Vagina (tissue), 2 donors: ENCODE measurements around the gene MARK3. TPM values are rescaled to one million over a fixed set of nuclear protein-coding genes. Genes with fewer than 3 reads are reported as not detected.
A peak's percentile ranks its signal among the peaks of the same experiment; 100 is the strongest.

ENCODE experiments used
- DNase-seq, 2 donors: peaks; one replicate each; pipeline ENCODE4 v3.0.0-alpha.2; 2017; ENCODE audit errors: extremely low spot score in 2 of 2
- H3K27ac ChIP-seq: fragments of 200-600 bp; sonication (generic); one replicate; pipeline ENCODE4 v1.5.1; 2019
- H3K27me3 ChIP-seq: fragments of 200-600 bp; sonication (generic); one replicate; pipeline ENCODE4 v1.5.1; 2019
- H3K36me3 ChIP-seq, 2 donors: fragments of 200-600 bp; sonication (generic); one replicate each; pipeline ENCODE4 v1.5.1; 2017 to 2019
- H3K4me1 ChIP-seq: fragments of 200-600 bp; sonication (generic); one replicate; pipeline ENCODE4 v1.5.1; 2019
- H3K4me3 ChIP-seq, 2 donors: fragments of 200-600 bp; sonication (generic); 1 replicate in 1 of 2; 2 replicates in 1 of 2; pipeline ENCODE4 v1.5.1; 2016 to 2019
- H3K9me3 ChIP-seq: fragments of 200-600 bp; sonication (generic); one replicate; pipeline ENCODE4 v1.5.1; 2019
- CTCF ChIP-seq, 3 experiments: fragments of 450-650 bp in 2 of 3; fragments of 200-600 bp in 1 of 3; sonication (generic) in 1 of 3; IDR thresholded peaks; one replicate each; pipeline ENCODE4 v1.5.1; 2017 to 2019; ENCODE audit warnings: antibody characterized with exemption in 3 of 3, mild to moderate bottlenecking in 2 of 3, moderate library complexity in 2 of 3
- POLR2A ChIP-seq, 2 donors: fragments of 450-650 bp; IDR thresholded peaks; one replicate each; pipeline ENCODE4 v1.6.1; 2017; ENCODE audit warnings: antibody characterized with exemption in 2 of 2, mild to moderate bottlenecking in 2 of 2, moderate library complexity in 2 of 2
- POLR2AphosphoS5 ChIP-seq, 2 donors: sonication (generic); formaldehyde crosslinking; IDR thresholded peaks; one replicate each; pipeline ENCODE4 v1.9.0; 2017; ENCODE audit warnings: antibody characterized with exemption in 2 of 2, mild to moderate bottlenecking in 2 of 2, low read depth in 1 of 2; ENCODE audit not compliant: insufficient read depth in 1 of 2
- intact Hi-C: fragments of 100-400 bp; cut with DNase I; formaldehyde crosslinking; loops from one replicate; pipeline ENCODE4 v1.15.1; 2023
- total RNA-seq: library from RNA; depleted of rRNA; stranded (reverse); fragments of >200 nt; gene quantifications from one replicate; pipeline ENCODE4 v1.2.3, GENCODE V29; 2016

The MARK3 gene
- total RNA-seq, 1 donor from 2014 or later: 77.6 TPM

DNA sequence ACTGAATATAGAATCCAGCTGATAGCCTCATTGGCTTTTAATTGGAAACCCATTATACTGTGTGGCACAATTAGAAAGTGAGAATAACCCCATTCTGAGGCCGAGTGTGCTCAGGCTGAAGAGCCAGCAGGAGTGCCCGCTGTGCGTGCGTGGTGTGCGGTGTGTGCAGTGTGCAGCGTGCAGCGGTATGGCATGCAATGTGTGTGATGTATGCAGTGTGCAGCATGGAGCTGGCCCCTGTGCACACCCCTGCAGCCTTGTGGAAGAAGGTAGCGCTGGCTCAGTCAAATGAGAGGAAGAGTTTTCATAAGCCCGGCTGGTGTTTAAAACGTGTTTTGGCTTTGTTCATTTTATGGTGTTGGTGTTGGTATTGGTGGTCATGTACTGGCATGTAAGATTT is 114.5 kb downstream of the MARK3 start:
- DNase-seq: no peak
- Histone ChIP-seq H3K27ac (no peak overlapping the region), H3K36me3 (peaks cover 0 to 48% of the 10 kb centered on the region in 2 donors), H3K27me3 (no peaks in the 10 kb centered on the region), H3K9me3 (no peaks in the 10 kb centered on the region), H3K4me3 (no peak overlapping the region), H3K4me1 (peaks cover 11% of the 10 kb centered on the region)
- TF ChIP-seq CTCF (IDR thresholded peaks at IDR 0.05) (no peak), POLR2AphosphoS5 (IDR thresholded peaks at IDR 0.05; ENCODE audit: insufficient read depth in 1 of 2, low read depth in 1 of 2) (peak in 1 of 2 donors; percentile 1)
- intact Hi-C loops: loop anchor here (5.0 kb wide), 1 partner anchor 48 kb away; no protein-coding TSS in a partner anchor

- no peak overlapping the region for H3K4me3 ChIP-seq
- TF ChIP-seq POLR2AphosphoS5 (IDR thresholded peaks at IDR 0.05; ENCODE audit: insufficient read depth in 1 of 2, low read depth in 1 of 2): peak; percentile 30 to 46
- no peak for TF ChIP-seq POLR2A (IDR thresholded peaks at IDR 0.05)
- TF ChIP-seq CTCF (IDR thresholded peaks at IDR 0.05): peak; percentile 73 to 87 (median 74)
- H3K27me3 ChIP-seq: no peaks in the 10 kb centered on the region
- H3K27ac ChIP-seq: peak overlapping the region; percentile 45
- H3K9me3 ChIP-seq: no peaks in the 10 kb centered on the region
- peaks cover 11% of the 10 kb centered on the region for H3K4me1 ChIP-seq
- peaks cover 0 to 53% of the 10 kb centered on the region in 2 donors for H3K36me3 ChIP-seq
- DNase-seq: no peak
- intact Hi-C loops: loop anchor here (5.0 kb wide), 1 partner anchor 47 kb away; no protein-coding TSS in a partner anchor
Measured at GRCh38 chr14:103500148-103500990, 115.2 kb downstream of the MARK3 start.

- intact Hi-C loops: loop anchor here (5.0 kb wide), 1 partner anchor 46 kb away; no protein-coding TSS in a partner anchor
- Histone ChIP-seq H3K36me3 (peaks cover 0 to 56% of the 10 kb centered on the region in 2 donors), H3K4me1 (peaks cover 11% of the 10 kb centered on the region), H3K27ac (no peak overlapping the region), H3K27me3 (no peaks in the 10 kb centered on the region), H3K9me3 (no peaks in the 10 kb centered on the region), H3K4me3 (no peak overlapping the region)
- DNase-seq: no peak
- no peak for TF ChIP-seq POLR2AphosphoS5 (IDR thresholded peaks at IDR 0.05; ENCODE audit: insufficient read depth in 1 of 2, low read depth in 1 of 2)
- no peak for TF ChIP-seq POLR2A (IDR thresholded peaks at IDR 0.05)
- no peak for TF ChIP-seq CTCF (IDR thresholded peaks at IDR 0.05)
Measured at GRCh38 chr14:103501041-103501870, 116.0 kb downstream of the MARK3 start.

DNA sequence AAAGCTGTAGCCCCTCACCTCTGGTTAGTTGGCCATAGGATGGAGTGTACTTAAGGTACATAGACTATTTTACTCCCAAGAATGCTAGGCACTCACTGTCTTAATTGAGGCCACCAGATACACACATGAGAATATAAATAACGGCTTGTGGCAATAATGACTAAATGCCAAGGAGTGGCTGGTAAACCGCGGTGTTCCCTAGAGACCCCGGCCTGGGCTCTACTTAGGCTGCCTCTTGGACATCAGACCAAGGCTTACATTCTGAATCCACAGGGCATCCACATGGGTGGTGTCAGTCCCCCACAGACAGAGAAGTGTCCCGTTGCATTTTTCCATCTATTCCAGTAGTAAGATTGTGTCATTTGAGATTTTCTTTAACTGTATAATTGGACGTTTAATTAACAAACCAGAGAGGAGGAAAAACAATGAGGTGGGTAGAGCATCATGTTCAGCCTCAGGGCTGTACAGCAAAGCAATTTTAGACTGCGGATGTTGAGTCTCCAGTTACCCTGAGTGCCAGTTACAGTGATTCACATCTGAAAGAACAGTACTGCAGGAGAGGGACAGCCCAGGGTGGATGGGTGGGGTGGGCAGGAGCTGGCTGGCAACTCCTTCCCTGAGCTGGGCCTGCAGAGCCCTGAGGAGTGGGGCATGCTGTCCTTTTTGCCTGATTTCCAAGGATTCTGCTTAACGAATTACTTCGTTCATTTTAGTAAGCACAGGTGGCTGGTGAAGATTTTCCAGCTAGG is 116.9 kb downstream of the MARK3 start:
- H3K4me1 ChIP-seq: peaks cover 11% of the 10 kb centered on the region
- no peak for DNase-seq
- peaks cover 0 to 56% of the 10 kb centered on the region in 2 donors for H3K36me3 ChIP-seq
- no peak overlapping the region for H3K4me3 ChIP-seq
- H3K9me3 ChIP-seq: no peaks in the 10 kb centered on the region
- intact Hi-C loops: loop anchor here (5.0 kb wide), 1 partner anchor 45 kb away; no protein-coding TSS in a partner anchor
- H3K27me3 ChIP-seq: no peaks in the 10 kb centered on the region
- no peak overlapping the region for H3K27ac ChIP-seq
- TF ChIP-seq POLR2AphosphoS5 (IDR thresholded peaks at IDR 0.05; ENCODE audit: insufficient read depth in 1 of 2, low read depth in 1 of 2): no peak

DNA sequence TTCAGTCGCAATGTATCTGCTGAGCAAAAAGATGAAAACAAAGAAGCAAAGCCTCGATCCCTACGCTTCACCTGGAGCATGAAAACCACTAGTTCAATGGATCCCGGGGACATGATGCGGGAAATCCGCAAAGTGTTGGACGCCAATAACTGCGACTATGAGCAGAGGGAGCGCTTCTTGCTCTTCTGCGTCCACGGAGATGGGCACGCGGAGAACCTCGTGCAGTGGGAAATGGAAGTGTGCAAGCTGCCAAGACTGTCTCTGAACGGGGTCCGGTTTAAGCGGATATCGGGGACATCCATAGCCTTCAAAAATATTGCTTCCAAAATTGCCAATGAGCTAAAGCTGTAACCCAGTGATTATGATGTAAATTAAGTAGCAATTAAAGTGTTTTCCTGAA is 117.7 kb downstream of the MARK3 start:
- TF ChIP-seq POLR2A (IDR thresholded peaks at IDR 0.05) (no peak), POLR2AphosphoS5 (IDR thresholded peaks at IDR 0.05; ENCODE audit: insufficient read depth in 1 of 2, low read depth in 1 of 2) (no peak), CTCF (IDR thresholded peaks at IDR 0.05) (no peak)
- Histone ChIP-seq H3K4me1 (peaks cover 11% of the 10 kb centered on the region), H3K27me3 (no peaks in the 10 kb centered on the region), H3K36me3 (peaks cover 0 to 54% of the 10 kb centered on the region in 2 donors), H3K27ac (no peak overlapping the region), H3K4me3 (no peak overlapping the region), H3K9me3 (no peaks in the 10 kb centered on the region)
- intact Hi-C loops: loop anchor here (5.0 kb wide), 1 partner anchor 44 kb away; no protein-coding TSS in a partner anchor
- DNase-seq: no peak
